Right atrium auricular region (tissue), 2 donors: Measurements from ENCODE around the gene PRR12. TPM values are rescaled to one million over a fixed set of nuclear protein-coding genes. Genes with fewer than 3 reads are reported as not detected.

Experiments
- DNase-seq: peaks from one replicate; pipeline ENCODE4 v3.0.0-alpha.2; 2019; ENCODE audit warnings: low spot score
- H3K27ac ChIP-seq, 2 donors: fragments of 200-600 bp; sonication (generic); 1 replicate in 1 of 2; 2 replicates in 1 of 2; pipeline ENCODE4 v1.5.1; 2016 to 2019
- H3K27me3 ChIP-seq, 2 donors: fragments of 200-600 bp; sonication (generic); one replicate each; pipeline versions ENCODE4 v1.5.1 to v1.6.0; 2017 to 2019
- H3K36me3 ChIP-seq: fragments of 200-600 bp; sonication (generic); one replicate; pipeline ENCODE4 v1.5.1; 2016
- H3K4me1 ChIP-seq, 2 donors: fragments of 200-600 bp; sonication (generic); one replicate each; pipeline versions ENCODE4 v1.5.1 to v1.6.0; 2017 to 2019
- H3K4me3 ChIP-seq, 2 donors: fragments of 200-600 bp; sonication (generic); 1 replicate in 1 of 2; 2 replicates in 1 of 2; pipeline ENCODE4 v1.5.1; 2017 to 2019; ENCODE audit warnings: mild to moderate bottlenecking in 1 of 2, moderate library complexity in 1 of 2
- H3K9me3 ChIP-seq, 2 donors: fragments of 200-600 bp; sonication (generic); one replicate each; pipeline ENCODE4 v1.5.1; 2019
- total RNA-seq, 2 donors: library from RNA; depleted of rRNA; stranded (reverse); fragments of >200 nt; gene quantifications; one replicate each; pipeline ENCODE4 v1.1.0, GENCODE V29; 2016
- TF ChIP-seq, protein P1 (sequence below), 2 donors: fragments of 200-600 bp; sonication (generic); IDR thresholded peaks; one replicate each; pipeline ENCODE4 v1.5.1; 2019; ENCODE audit warnings: antibody characterized with exemption in 2 of 2

PRR12 gene
- total RNA-seq, 2 donors from 2014 or later, result 6.6 to 13.3 TPM

DNA sequence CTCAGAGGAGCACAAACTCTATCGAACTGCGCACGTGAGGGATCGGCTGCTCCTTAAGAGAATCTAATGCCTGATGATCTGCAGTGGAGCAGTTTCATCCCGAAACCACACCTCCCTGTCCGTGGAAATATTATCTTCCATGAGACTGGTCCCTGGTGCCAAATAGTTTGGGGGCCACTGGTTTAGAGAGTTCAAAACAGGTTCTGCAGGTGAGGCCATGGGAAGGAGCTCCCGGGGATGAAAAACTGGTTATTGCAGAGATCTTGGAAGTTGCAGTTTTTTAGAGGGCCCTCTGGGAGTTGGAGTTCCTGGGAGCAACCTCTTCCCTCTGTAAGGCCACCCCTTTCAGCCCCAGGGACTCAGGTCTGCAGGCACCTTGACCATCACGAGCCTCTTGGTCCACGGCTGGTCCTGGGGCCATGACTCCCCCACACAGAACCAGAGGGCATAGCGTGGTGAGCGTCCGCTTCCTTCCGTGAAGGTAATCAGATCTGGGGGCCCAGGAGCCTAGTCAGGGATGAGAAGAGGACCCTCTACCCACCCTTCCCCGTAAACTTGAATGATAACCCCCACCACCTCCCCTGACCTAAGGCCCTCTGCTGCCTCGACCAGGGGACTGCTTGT is 69.5 kb downstream of the PRR12 start:
- no peaks in the 10 kb centered on the region for H3K9me3 ChIP-seq
- DNase-seq, result no peak
- no peak overlapping the region for H3K4me3 ChIP-seq
- TF ChIP-seq, protein P1, sequence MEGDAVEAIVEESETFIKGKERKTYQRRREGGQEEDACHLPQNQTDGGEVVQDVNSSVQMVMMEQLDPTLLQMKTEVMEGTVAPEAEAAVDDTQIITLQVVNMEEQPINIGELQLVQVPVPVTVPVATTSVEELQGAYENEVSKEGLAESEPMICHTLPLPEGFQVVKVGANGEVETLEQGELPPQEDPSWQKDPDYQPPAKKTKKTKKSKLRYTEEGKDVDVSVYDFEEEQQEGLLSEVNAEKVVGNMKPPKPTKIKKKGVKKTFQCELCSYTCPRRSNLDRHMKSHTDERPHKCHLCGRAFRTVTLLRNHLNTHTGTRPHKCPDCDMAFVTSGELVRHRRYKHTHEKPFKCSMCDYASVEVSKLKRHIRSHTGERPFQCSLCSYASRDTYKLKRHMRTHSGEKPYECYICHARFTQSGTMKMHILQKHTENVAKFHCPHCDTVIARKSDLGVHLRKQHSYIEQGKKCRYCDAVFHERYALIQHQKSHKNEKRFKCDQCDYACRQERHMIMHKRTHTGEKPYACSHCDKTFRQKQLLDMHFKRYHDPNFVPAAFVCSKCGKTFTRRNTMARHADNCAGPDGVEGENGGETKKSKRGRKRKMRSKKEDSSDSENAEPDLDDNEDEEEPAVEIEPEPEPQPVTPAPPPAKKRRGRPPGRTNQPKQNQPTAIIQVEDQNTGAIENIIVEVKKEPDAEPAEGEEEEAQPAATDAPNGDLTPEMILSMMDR (IDR thresholded peaks at IDR 0.05), result no peak
- H3K27me3 ChIP-seq, result no peaks in the 10 kb centered on the region
- H3K27ac ChIP-seq, result no peak overlapping the region
- H3K36me3 ChIP-seq, result peaks cover 73% of the 10 kb centered on the region
- H3K4me1 ChIP-seq, result peaks cover 0 to 16% of the 10 kb centered on the region in 2 donors

DNA sequence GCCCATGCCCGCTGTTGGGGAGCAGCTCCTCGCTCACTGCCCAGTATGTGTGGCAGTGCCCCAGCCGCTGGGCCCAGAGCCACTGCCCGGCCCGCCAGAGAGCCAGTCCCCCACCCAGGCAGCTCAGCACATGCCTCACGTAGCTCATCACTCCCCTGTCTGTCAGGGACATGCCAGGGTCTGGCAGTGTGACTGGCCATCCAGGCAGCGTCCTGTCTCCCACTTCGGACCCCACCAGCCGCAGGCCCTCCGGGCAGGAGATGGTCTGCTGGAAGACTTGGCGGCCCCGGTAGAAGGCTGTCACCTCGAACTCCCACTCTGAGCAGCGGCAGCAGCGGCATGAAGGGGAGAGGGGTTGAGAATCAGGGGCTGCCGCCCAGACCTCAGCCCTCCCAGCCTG is 71.0 kb downstream of the PRR12 start:
- Histone ChIP-seq H3K4me1 (peaks cover 0 to 27% of the 10 kb centered on the region in 2 donors), H3K27ac (no peak overlapping the region), H3K36me3 (peaks cover 57% of the 10 kb centered on the region), H3K4me3 (no peak overlapping the region), H3K27me3 (no peaks in the 10 kb centered on the region), H3K9me3 (no peaks in the 10 kb centered on the region)
- no peak for DNase-seq
- TF ChIP-seq, protein P1 (IDR thresholded peaks at IDR 0.05), result no peak

DNA sequence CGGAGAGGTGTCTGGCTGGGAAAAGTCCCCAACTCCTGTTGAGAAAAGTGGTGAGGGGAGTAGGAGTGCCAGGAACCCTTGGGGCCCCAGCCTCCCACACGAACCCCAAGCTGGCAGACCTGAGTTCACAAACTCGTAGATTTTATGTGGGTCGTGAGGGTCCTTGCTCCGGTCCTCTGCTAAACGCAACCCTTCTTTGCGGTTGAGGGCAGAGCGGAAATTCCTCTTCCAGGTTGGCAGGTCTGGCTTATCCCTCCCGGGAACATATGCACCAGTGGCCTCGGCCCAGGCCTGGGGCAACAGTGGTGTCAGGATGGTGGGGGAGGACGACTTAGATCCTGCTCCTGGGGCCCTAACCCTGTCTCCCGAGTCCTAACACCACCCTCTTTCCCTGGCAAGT is 72.2 kb downstream of the PRR12 start:
- TF ChIP-seq, protein P1 (IDR thresholded peaks at IDR 0.05), result no peak
- Histone ChIP-seq H3K36me3 (peaks cover 45% of the 10 kb centered on the region), H3K4me3 (no peak overlapping the region), H3K27me3 (no peaks in the 10 kb centered on the region), H3K27ac (no peak overlapping the region), H3K9me3 (no peaks in the 10 kb centered on the region), H3K4me1 (peaks cover 0 to 30% of the 10 kb centered on the region in 2 donors)
- DNase-seq, result no peak

DNA sequence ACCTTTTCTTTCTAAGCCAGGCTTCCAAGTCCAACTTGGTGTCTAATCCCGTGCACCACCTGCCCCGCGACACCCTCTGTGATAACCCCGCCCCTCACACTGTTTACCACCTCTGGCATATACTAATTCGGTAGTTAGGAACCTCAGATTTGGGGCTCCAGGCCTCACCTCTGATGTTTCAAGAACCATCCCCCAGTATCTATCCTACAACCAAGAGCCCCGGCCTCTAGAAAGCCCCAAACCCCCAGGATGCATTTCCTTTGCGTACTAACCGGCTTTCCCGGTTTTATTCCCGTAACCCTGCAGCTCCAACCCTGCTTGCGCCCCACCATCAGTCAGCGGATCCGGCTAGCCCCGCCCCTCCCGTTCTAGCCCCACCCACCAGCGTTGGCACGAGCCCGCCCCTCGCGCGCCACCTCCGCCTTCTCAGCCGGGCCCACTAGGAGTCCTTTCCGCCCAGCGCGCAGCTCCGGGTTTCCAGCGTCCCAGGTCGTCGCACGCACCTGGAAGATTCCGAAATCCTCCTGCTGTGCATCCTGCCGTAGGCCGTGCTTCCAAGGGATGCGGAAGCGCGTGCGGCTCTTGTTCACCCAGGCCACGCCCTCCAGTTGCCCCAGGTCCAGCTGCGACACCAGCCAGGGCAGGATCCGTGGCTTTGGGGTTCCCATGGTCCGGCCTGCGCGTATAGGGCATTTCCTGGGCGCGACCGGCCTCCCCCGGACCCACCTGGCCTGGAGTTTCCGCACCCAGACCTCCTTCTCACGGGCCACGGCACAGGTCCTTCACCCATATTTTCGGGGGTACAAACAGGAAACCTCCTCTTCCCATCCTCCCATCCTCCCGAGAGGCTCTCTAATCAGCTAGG is 73.4 kb downstream of the PRR12 start:
- Histone ChIP-seq H3K4me3 (peak overlapping the region; percentile 58 to 82), H3K27me3 (no peaks in the 10 kb centered on the region), H3K9me3 (no peaks in the 10 kb centered on the region), H3K4me1 (peaks cover 0 to 30% of the 10 kb centered on the region in 2 donors), H3K36me3 (peaks cover 33% of the 10 kb centered on the region), H3K27ac (peak overlapping the region; percentile 83 to 84)
- TF ChIP-seq, protein P1 (IDR thresholded peaks at IDR 0.05), result peak in 1 of 2 donors; percentile 41
- DNase-seq, result peak; percentile 90

DNA sequence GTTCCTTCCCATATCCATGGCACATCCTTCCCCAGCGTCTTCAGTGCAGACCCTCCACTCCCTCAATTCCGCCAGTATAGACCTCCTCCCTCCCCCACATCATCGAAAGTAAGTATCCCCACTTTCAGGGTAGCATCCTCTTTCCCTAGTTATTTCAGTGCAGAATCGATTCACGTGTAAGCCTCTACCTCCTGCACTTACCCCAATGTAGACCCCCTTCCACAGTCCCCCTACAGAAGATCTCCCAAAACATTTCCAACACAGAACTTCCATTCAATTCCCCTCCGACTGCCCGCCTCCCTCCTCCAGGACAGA is 74.0 kb downstream of the PRR12 start:
- H3K27me3 ChIP-seq, result no peaks in the 10 kb centered on the region
- H3K4me3 ChIP-seq, result peak overlapping the region; percentile 58 to 82
- TF ChIP-seq, protein P1 (IDR thresholded peaks at IDR 0.05), result no peak
- peak overlapping the region; percentile 83 to 84 for H3K27ac ChIP-seq
- H3K4me1 ChIP-seq, result peaks cover 0 to 30% of the 10 kb centered on the region in 2 donors
- no peak for DNase-seq
- peaks cover 27% of the 10 kb centered on the region for H3K36me3 ChIP-seq
- H3K9me3 ChIP-seq, result no peaks in the 10 kb centered on the region
